Measurements from ENCODE around the gene HMOX2.

HMOX2 gene

DNA sequence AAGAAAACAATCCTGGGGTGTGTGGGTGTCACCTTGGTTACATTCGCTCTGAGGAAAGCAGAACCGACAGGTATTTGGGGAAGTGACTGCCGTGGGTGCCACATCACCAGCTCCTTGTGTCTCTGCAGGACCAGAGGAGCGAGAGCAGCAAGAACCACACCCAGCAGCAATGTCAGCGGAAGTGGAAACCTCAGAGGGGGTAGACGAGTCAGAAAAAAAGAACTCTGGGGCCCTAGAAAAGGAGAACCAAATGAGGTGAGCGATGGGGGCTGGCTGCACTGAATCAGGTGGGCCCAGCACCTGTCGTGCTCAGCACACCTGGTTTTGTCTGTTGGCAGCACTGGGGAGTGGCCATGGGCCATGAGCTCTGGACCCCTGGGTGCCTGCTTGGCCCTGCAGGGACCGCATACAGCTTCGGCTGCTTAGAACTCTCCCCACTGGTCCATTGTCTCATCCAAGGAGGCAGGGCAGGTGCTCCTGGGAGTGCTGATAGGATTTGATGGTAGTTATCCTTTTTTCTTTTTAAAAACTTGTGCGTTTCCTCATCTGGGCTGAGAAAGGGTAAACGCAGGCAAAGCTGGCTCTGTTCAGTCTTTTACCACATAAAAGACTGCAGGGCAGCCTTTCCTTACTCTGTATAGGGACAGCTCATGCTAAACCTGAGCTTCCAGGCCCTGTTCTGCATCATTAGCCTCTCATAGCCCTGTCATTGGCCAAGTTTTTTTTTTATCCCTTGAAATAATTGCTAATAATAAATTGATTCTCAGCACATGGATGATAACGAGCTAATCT lies 29.4 kb downstream of the HMOX2 start:
- DNase-seq = peak; percentile 44

- peak; percentile 36 for DNase-seq
These were observed 30.3 kb downstream of the HMOX2 start for GRCh38 chr16:4506450-4506849.

DNA sequence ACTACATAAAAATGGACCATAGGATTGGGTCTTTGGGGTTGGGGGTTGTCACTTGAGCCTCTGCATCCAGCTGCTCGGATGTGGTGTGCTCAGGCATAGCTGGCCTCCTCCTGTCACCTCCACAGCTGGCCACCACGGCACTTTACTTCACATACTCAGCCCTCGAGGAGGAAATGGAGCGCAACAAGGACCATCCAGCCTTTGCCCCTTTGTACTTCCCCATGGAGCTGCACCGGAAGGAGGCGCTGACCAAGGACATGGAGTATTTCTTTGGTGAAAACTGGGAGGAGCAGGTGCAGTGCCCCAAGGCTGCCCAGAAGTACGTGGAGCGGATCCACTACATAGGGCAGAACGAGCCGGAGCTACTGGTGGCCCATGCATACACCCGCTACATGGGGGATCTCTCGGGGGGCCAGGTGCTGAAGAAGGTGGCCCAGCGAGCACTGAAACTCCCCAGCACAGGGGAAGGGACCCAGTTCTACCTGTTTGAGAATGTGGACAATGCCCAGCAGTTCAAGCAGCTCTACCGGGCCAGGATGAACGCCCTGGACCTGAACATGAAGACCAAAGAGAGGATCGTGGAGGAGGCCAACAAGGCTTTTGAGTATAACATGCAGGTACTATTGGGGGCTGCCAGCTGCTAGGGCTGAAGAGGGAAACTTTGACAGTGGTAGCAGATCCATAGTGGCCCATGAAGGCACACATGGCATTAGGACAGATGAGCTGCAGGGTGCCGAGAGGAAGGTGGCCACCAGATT lies 31.6 kb downstream of the HMOX2 start:
- DNase-seq = no peak

GRCh38 chr16:4508806-4509205 lies 32.6 kb downstream of the HMOX2 start:
- no peak for DNase-seq

GRCh38 chr16:4509420-4509819 lies 33.2 kb downstream of the HMOX2 start:
- DNase-seq = no peak

GRCh38 chr16:4510131-4510530 lies 33.9 kb downstream of the HMOX2 start:
- no peak for DNase-seq

DNA sequence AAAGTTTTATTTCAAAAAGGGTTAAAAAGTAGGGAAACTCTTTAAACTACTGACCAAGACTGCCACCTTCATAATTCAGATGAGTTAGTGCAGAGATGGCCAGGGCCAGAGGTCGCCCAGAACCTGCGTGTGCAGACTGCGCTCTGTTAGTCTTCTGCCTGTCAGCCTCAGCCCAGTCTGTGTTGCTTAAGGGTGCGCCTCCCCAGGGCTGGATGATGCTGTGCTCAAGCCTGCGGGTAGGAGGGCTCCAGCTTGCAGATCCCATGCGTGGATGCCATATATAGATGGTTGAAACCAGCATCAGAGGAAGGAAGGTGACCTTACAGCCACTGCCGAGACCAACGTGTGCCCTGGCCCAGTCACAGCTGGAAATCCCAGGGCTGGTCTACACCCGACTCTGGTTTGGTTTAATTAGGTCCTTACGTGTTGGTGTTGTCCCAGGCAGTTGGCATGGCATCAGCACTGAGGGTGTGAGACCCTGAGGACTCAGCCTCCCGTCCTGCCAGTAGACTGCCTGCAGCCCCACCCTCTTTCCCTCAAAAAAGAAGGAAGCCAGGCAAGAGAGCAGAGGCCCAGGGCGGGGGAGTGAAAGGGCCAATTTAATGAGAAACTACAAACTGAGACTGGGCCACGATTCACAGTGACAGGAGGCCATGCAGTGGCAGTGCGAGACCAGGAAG lies 34.7 kb downstream of the HMOX2 start:
- no peak for DNase-seq

DNA sequence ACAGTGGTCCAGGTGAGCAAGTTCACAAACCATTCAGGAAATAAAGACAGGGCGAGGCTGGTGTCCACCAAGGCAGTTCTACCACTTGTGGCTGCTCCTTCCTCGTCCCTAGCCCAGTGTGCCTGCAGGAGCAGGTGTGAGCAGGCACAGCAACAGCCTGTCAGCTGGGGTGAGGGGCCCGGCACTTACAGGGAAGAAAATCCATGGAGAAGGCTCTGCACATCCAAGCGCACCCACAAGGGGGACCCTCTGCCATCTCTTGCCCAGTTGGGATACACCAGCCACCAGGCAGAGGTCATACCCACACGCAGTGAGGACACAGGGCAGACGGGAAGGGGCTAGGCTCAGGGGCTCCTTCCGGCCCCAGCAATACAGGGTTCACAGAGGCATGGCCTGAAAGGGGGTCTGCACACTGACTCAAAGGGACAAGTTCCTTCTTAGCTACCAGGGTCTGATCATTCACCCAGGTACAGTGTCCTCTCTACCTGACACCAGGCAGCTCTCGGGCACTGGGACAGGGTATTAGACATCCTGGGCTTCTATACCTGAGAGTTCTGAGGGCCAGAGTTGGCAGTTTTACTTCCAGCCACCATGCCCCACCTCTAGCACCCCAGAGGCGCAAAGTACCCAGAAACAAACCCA lies 35.4 kb downstream of the HMOX2 start:
- no peak for DNase-seq

- no peak for DNase-seq
These were observed 36.3 kb downstream of the HMOX2 start for GRCh38 chr16:4512473-4512872.

- DNase-seq = no peak
These were observed 37.1 kb downstream of the HMOX2 start for GRCh38 chr16:4513086-4513860.

GRCh38 chr16:4513881-4514280 lies 37.7 kb downstream of the HMOX2 start:
- DNase-seq = no peak

DNA sequence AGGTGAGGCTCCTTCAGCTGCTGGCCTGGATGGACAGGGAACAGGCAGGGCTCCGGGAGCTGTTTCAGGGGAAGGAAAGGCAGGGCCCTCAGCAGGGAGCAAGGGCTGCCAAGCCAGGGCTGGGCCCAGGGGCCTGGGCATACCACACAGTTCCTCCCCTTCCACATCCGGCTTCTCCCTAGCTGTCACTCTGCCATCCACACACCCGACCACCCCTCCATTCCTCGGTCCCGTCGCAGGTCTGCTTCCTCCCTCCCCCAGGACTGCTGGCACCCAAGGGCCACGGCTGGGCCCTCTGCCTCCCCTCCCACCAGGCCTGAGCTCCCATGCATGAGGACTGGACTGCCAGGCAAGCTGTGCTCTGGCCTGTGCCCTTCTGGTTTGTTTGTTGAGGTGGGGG lies 38.4 kb downstream of the HMOX2 start:
- no peak for DNase-seq

DNA sequence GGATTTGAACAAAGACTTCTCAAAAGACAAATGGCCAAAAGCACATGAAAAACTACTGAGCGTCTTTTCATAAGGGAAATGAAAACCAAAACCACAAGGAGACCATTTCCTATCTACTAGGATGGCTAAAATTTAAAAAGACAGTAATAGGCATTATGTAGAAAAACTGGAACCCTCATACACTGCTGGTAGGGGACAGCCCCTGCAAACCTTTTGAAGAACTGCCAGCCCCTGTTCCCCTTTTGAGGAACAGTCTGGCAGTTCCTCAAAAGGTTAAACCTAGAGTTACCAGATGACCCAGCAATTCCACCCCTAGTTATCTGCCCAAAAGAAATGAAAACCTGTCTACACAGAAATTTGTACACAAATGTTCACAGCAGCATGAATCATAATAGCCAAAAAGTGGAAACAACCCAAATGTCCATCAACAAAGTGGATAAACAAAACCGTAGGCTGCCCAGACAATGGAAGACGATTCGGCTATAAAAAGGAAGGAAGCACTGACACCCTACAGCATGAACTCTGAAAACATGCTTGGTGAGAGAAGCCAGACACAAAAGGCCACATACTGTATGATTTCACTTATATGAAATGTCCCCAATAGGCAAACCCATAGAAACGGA lies 39.5 kb downstream of the HMOX2 start:
- no peak for DNase-seq

- no peak for DNase-seq
These were observed 41.8 kb downstream of the HMOX2 start for GRCh38 chr16:4517812-4518680.

GRCh38 chr16:4519274-4520058 lies 43.3 kb downstream of the HMOX2 start:
- DNase-seq = no peak

GRCh38 chr16:4520913-4521312 lies 44.7 kb downstream of the HMOX2 start:
- DNase-seq = no peak

- no peak for DNase-seq
These were observed 45.9 kb downstream of the HMOX2 start for GRCh38 chr16:4522051-4522581.

DNA sequence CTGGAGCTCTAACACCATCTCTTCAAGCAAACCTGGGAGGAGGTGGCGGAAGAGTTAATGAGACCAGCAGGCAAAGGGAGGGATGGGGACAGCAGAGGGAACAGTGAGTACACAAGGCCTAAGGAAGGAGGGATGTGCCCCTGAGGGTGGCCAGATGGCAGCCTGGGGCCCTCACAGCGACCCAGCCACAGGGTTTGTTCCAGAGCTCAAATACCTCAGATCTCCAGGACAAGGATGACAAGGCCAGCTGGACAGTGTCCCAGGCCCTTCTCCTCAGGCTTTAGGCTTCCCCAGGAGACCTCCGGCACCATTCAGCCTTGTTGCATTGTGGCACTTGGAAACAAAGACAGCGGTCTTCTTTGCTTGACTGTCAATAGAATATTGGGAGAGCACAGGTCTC lies 47.5 kb downstream of the HMOX2 start:
- DNase-seq = no peak

DNA sequence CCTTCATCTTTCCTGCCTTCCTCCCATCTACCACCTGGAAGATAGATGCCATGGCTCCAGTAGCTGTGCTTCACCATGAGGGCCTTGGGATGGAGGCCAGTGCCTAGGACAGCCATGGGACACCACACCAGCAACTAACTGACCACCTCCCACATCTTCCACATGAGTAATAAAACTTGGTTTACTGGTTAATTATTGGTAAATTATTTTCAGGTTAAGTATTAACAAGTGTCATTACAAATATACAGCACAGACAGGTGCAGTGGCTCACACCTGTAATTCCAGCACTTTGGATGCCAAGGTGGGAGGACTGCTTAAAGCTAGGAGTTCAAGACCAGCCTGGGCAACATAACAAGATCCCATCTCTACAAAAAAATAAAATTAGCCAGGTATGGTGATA lies 48.4 kb downstream of the HMOX2 start:
- DNase-seq = no peak

GRCh38 chr16:4525069-4525468 lies 48.9 kb downstream of the HMOX2 start:
- no peak for DNase-seq

Measured in stimulated activated CD4-positive, alpha-beta T cell treated with anti-CD3 and anti-CD28 coated beads, Interleukin-12 subunit alpha, Interleukin-12 subunit beta, amount 100 ng/mL, for 4 hours (primary cell).